ENCODE results near the gene SNX9. TPM values are rescaled to one million over a fixed set of nuclear protein-coding genes. Genes with fewer than 3 reads are reported as not detected.
"Not testable (repeated sequence)": the region's sequence is repeated elsewhere in the genome, so short reads cannot be mapped to it uniquely, and the experiment has no call there.

The SNX9 gene
- total RNA-seq, 1 experiment from 2014 or later, result 51.4 TPM

DNA sequence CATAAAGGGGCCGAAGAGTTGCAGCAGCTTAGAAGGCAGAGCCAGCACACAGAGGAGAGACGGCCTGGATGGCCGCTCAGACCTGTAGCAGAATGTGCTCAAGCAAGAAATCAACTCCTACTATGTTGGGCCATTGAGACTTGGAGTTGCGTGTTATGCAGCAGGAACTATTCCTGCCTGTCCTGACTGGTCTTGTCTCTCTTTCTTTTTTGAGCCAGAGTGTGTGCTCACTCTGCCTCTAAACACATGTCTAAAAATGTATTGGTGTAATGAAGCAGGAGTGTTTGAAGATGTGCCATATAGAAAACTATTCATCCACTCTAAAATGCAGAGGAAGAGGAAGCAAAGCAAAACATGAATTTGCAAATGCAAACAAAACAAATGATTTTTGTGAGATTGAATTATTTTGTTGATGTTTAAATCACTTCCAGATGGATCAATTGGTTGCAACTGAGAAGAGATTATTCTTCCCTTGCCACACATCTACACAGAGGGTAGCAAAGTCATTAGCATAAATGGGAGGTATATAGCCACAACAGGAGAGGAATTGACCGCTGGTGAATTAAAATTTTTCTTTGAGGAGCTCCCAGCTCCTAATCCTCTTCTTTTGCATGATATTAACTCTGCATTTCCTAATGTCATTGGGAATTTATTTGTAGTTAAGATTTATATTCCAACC, 138.2 kb downstream of the SNX9 start:
- H3K4me3 ChIP-seq, result no peak overlapping the region
- DNase-seq, result no peak
- H3K9me3 ChIP-seq, result peaks cover 18% of the 10 kb centered on the region
- H3K36me3 ChIP-seq, result no peaks in the 10 kb centered on the region
- H3K27me3 ChIP-seq, result no peaks in the 10 kb centered on the region

DNA sequence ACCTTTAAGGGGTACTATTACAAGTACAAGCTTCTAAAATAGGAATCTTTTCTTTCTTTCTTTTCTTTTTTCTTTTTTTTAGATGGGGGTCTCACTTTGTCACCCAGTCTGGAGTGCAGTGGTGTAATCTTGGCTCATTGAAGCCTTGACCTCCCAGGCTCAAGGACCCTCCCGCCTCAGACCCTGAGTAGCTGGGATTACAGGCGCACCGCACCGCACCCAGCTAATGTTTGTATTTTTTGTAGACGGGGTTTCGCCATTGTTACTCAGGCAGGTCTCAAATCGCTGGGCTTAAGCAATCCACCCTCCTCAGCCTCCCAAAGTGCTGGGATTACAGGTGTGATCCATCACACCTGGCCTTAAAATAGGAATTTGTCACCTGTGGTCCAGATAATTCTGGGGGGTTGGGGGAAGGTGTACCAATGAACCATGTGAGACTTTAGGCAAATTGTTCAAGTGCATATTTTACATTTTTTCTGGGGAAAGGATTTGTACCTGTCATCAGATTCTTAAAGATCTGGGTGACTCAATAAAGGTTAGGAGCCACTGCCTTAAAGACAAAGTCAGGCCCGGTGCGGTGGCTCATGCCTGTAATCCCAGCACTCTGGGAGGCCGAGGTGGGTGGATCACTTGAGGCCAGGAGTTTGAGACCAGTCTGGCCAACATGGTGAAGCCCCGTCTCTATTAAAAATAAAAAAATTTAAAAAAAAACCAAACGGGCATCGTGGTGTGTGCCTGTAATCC, 139.0 kb downstream of the SNX9 start:
- DNase-seq, result no peak
- no peak overlapping the region for H3K4me3 ChIP-seq

GRCh38 chr6:157962601-157963302, 139.7 kb downstream of the SNX9 start:
- H3K27me3 ChIP-seq, result no peaks in the 10 kb centered on the region
- H3K4me3 ChIP-seq, result no peak overlapping the region
- H3K9me3 ChIP-seq, result peaks cover 18% of the 10 kb centered on the region
- no peaks in the 10 kb centered on the region for H3K36me3 ChIP-seq
- no peak for DNase-seq

More for the DNA sequence above, 139.0 kb downstream of the SNX9 start:
- Histone ChIP-seq H3K36me3 (no peaks in the 10 kb centered on the region), H3K27me3 (no peaks in the 10 kb centered on the region), H3K9me3 (peaks cover 18% of the 10 kb centered on the region)

DNA sequence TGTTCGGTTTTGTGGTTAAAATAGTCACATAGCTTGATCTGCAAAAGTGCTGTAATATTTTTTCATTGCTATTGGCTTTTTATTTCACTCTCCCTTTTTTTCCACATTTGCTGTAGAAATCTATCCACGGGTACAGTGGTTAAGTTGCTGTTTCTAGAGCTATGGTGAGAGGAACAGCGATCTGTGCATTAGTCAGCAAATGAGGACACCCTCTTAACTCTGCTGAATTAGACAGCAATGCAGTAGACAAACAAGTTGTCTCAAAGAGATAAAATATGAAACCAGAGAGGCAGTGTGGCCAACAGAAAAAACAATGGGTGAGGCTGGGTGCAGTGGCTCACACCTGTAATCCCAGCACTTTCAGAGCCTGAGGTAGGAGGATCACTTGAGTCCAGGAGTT, 141.1 kb downstream of the SNX9 start:
- H3K4me3 ChIP-seq, result no peak overlapping the region
- no peaks in the 10 kb centered on the region for H3K27me3 ChIP-seq
- H3K36me3 ChIP-seq, result no peaks in the 10 kb centered on the region
- H3K9me3 ChIP-seq, result peaks cover 9% of the 10 kb centered on the region; the same call in 1 of the 2 replicates
- DNase-seq, result no peak

DNA sequence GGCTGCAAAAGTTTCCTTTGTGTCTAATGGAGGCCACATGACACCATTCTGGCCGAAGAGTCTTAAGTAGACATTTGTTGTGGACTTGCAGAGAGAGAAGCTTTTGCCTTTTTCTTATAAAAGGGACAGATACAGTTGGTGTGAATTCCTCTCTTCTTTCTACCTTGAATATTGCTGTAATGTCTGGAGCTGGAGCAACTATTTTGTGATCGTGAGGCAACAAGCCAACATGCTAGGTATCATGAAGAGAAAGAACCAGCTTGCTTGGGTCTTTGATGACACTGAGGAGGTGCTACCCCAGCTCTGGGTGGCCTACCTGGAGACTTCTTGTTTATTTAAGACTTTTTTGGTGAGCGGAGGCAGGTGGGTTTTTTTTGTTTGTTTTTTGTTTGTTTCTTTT, 142.3 kb downstream of the SNX9 start:
- Histone ChIP-seq H3K36me3 (no peaks in the 10 kb centered on the region), H3K9me3 (no peaks in the 10 kb centered on the region), H3K4me3 (no peak overlapping the region), H3K27me3 (no peaks in the 10 kb centered on the region)
- DNase-seq, result no peak

DNA sequence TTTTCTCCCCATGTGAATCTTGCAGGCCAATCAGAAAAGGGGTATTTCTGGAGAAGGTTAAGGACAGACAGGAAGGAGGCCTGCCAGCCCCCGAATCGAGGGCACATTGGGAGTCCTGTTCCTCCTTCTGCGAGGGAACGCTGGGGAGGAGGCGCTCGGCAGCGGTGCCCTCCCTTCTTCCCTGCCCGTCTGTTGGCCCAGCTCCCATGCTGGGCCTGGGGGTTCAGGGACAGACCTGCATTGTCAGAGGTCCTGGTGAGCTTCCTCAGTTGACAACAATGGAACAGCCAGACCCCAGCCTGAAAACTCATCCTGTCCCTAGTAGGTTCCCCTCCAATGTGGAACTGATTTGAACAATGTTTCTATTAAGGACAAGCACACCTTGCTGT, 143.5 kb downstream of the SNX9 start:
- Histone ChIP-seq H3K9me3 (no peaks in the 10 kb centered on the region), H3K4me3 (no peak overlapping the region), H3K27me3 (no peaks in the 10 kb centered on the region), H3K36me3 (no peaks in the 10 kb centered on the region)
- no peak for DNase-seq

DNA sequence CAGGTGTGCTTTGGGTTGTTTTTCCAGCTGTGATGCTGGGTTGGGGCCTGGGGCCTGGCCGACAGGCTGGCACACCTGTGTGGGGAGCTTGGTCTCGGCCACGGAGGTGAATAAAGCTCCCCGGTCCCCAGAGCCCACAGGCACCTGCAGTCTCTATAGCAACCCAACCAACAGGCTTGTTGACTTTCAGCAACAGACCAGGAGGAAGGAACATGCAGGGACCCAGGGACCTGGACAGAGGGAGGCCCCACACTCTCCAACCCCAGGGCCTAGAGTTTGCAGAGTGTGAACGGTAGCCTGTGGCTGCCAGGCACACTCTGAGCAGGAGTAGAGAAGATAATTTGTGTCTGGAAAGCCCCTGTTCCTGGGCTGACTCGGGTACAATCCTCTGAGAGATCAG, 144.0 kb downstream of the SNX9 start:
- Histone ChIP-seq H3K36me3 (no peaks in the 10 kb centered on the region), H3K9me3 (no peaks in the 10 kb centered on the region), H3K27me3 (no peaks in the 10 kb centered on the region), H3K4me3 (no peak overlapping the region)
- DNase-seq, result no peak

DNA sequence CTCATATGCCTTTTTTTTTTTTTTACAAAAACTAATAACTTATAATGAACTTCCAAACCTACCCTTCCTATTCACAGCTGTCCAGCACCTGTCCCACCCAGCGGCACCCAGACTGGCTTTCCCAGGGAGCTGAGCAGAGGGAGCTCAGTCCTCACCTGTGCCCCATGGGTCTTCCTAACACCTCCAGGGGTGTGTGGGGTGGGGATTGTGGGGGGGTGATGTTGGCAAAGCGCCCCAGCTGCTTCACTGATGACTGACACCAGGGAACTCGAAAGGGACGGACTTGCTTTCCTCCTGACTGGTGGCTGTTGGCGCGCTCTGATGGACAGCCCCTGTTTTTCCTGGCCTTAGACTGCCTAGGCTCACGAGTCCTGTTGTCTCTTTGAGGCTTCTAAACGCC, 144.4 kb downstream of the SNX9 start:
- Histone ChIP-seq H3K9me3 (no peaks in the 10 kb centered on the region), H3K4me3 (no peak overlapping the region), H3K36me3 (no peaks in the 10 kb centered on the region), H3K27me3 (no peaks in the 10 kb centered on the region)
- no peak for DNase-seq

- not testable (repeated sequence) for DNase-seq, H3K4me3 ChIP-seq, H3K27me3 ChIP-seq, H3K9me3 ChIP-seq, H3K36me3 ChIP-seq
These were observed 149.1 kb downstream of the SNX9 start for GRCh38 chr6:157972177-157972576.

- no peak overlapping the region for H3K4me3 ChIP-seq
- no peaks in the 10 kb centered on the region for H3K36me3 ChIP-seq
- no peak for DNase-seq
- no peaks in the 10 kb centered on the region for H3K9me3 ChIP-seq
- H3K27me3 ChIP-seq, result no peaks in the 10 kb centered on the region
These were observed 151.4 kb downstream of the SNX9 start for GRCh38 chr6:157974341-157974894.

DNA sequence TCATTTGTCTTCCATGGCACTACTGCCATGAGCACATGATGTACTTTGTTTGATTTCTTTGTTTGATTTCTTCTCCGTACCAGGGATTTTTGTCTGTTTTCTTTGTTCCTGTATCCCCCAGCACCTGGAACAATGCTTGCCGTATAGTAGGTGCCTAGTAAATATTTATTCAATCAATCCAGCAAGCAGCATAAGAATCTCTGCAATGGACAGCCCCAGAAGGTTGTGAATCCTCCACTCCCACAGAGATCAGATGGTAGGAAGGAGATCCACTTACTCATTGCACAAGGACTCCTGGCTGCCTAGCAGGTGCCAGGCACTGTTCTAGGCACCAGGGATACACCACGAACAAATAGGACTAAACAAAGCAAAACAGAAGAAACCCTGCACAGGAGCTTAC, 151.9 kb downstream of the SNX9 start:
- no peaks in the 10 kb centered on the region for H3K9me3 ChIP-seq
- H3K4me3 ChIP-seq, result no peak overlapping the region
- DNase-seq, result no peak
- no peaks in the 10 kb centered on the region for H3K36me3 ChIP-seq
- no peaks in the 10 kb centered on the region for H3K27me3 ChIP-seq

- no peaks in the 10 kb centered on the region for H3K36me3 ChIP-seq
- H3K27me3 ChIP-seq, result no peaks in the 10 kb centered on the region
- H3K4me3 ChIP-seq, result no peak overlapping the region
- H3K9me3 ChIP-seq, result no peaks in the 10 kb centered on the region
- no peak for DNase-seq
These were observed 152.4 kb downstream of the SNX9 start for GRCh38 chr6:157975456-157975855.

- Histone ChIP-seq H3K27me3 (no peaks in the 10 kb centered on the region), H3K36me3 (no peaks in the 10 kb centered on the region), H3K9me3 (no peaks in the 10 kb centered on the region), H3K4me3 (no peak overlapping the region)
- DNase-seq, result no peak
These were observed 153.5 kb downstream of the SNX9 start for GRCh38 chr6:157976345-157977175.

- Histone ChIP-seq H3K9me3 (no peaks in the 10 kb centered on the region), H3K36me3 (no peaks in the 10 kb centered on the region; the same call in 1 of the 2 replicates), H3K4me3 (no peak overlapping the region), H3K27me3 (no peaks in the 10 kb centered on the region)
- no peak for DNase-seq
These were observed 154.2 kb downstream of the SNX9 start for GRCh38 chr6:157977176-157977804.

- DNase-seq, result no peak
- H3K9me3 ChIP-seq, result no peaks in the 10 kb centered on the region
- H3K36me3 ChIP-seq, result peaks cover 2% of the 10 kb centered on the region
- H3K4me3 ChIP-seq, result no peak overlapping the region
- H3K27me3 ChIP-seq, result no peaks in the 10 kb centered on the region
These were observed 155.2 kb downstream of the SNX9 start for GRCh38 chr6:157978021-157978783.
